A673 (cell line): ENCODE measurements around the gene MACROH2A2. TPM values are rescaled to one million over a fixed set of nuclear protein-coding genes. Genes with fewer than 3 reads are reported as not detected.

Experiments used
- Bru-seq: library from RNA; stranded (reverse); fragments of 400-500 nt; gene quantifications from one replicate; lab custom pipeline; 2021; lab: Mats Ljungman, UMichigan
- BruChase-seq, 2 experiments: library from RNA; stranded (reverse); fragments of 400-500 nt; gene quantifications; one replicate each; lab custom pipeline; 2021; lab: Mats Ljungman, UMichigan
- BruUV-seq: library from RNA; stranded (reverse); fragments of 400-500 nt; replicated peaks from 2 replicates; lab custom pipeline; 2021; lab: Mats Ljungman, UMichigan
- CTCF ChIA-PET: fragments of 300-600 bp; sonication (Branson Sonifier 250); formaldehyde crosslinking; loops from one replicate; lab custom pipeline; 2022; ENCODE audit warnings: antibody characterized with exemption; lab: Charles Lee
- POLR2A ChIA-PET: fragments of 300-600 bp; sonication (Branson Sonifier 250); formaldehyde crosslinking; loops from one replicate; lab custom pipeline; 2022; ENCODE audit warnings: antibody characterized with exemption; ENCODE audit not compliant: low non-redundant PET; lab: Charles Lee
- DNase-seq: peaks from one replicate; pipeline ENCODE4 v3.0.0-alpha.2; 2015; ENCODE audit warnings: low spot score
- H3K27ac ChIP-seq: fragments of 200-600 bp; sonication (generic); 2 replicates; pipeline ENCODE4 v1.5.1; 2016; ENCODE audit warnings: mixed run types, low read depth, mild to moderate bottlenecking, mixed read lengths, antibody characterized with exemption, low read length; ENCODE audit not compliant: poor library complexity, severe bottlenecking
- H3K27me3 ChIP-seq: fragments of 200-600 bp; sonication (generic); replicated peaks from 2 replicates; pipeline ENCODE4 v1.6.1; 2017; ENCODE audit warnings: mixed run types, low read depth, mild to moderate bottlenecking, mixed read lengths, antibody characterized with exemption, low read length; ENCODE audit not compliant: insufficient read depth, poor library complexity
- H3K36me3 ChIP-seq: fragments of 200-600 bp; sonication (generic); 2 replicates; pipeline ENCODE4 v1.6.1; 2016; ENCODE audit warnings: mixed run types, mild to moderate bottlenecking, mixed read lengths, antibody characterized with exemption, low read length; ENCODE audit not compliant: insufficient read depth, poor library complexity, severe bottlenecking
- H3K4me1 ChIP-seq: fragments of 200-600 bp; sonication (generic); 2 replicates; pipeline ENCODE4 v1.6.1; 2017; ENCODE audit warnings: mixed run types, mild to moderate bottlenecking, mixed read lengths, antibody characterized with exemption, low read length; ENCODE audit not compliant: insufficient read depth, poor library complexity, severe bottlenecking
- H3K4me3 ChIP-seq: fragments of 200-600 bp; sonication (generic); 2 replicates; pipeline ENCODE4 v1.5.1; 2016; ENCODE audit warnings: low read depth, mixed run types, mild to moderate bottlenecking, mixed read lengths, low read length; ENCODE audit not compliant: poor library complexity, severe bottlenecking
- H3K9me3 ChIP-seq: fragments of 200-600 bp; sonication (generic); 2 replicates; pipeline ENCODE4 v1.6.1; 2016; ENCODE audit warnings: mixed run types, low read depth, mild to moderate bottlenecking, mixed read lengths, antibody characterized with exemption, low read length; ENCODE audit not compliant: poor library complexity, severe bottlenecking
- EZH2 ChIP-seq: fragments of 200-600 bp; sonication (generic); IDR thresholded peaks from 2 replicates; pipeline ENCODE4 v1.6.1; 2017; ENCODE audit warnings: borderline replicate concordance, low read depth, mild to moderate bottlenecking, mixed read lengths, antibody characterized with exemption, low read length; ENCODE audit not compliant: poor library complexity, severe bottlenecking
- intact Hi-C: fragments of 100-400 bp; cut with micrococcal nuclease; formaldehyde crosslinking; loops from one replicate; pipeline ENCODE4 v1.10.0; 2022; ENCODE audit not compliant: unreplicated experiment
- long read RNA-seq: library from polyadenylated mRNA; stranded (forward); transcript quantifications from one replicate; pipeline ENCODE4 v2.0.0, GENCODE V29; 2022
- total RNA-seq: library from RNA; stranded (reverse); gene quantifications from 2 replicates; pipeline ENCODE4 v1.2.3, GENCODE V29; 2021
- TF ChIP-seq, protein P1 (sequence below): fragments of 300-800, 200-600 bp; sonication (generic); conservative IDR thresholded peaks from 2 replicates; pipeline ENCODE4 v1.5.1; 2017; ENCODE audit warnings: low read depth, mild to moderate bottlenecking, antibody characterized with exemption, low read length, moderate library complexity, mixed read lengths

Gene MACROH2A2
- total RNA-seq (301 and 326 TPM in 2 replicates), Bru-seq, nascent RNA (percentile 98 among the genes with signal in this experiment), BruChase-seq, experiment 1, labeled RNA remaining after a 2-hour chase (percentile 94 among the genes with signal in this experiment), BruChase-seq, experiment 2, labeled RNA remaining after a 6-hour chase (percentile 95 among the genes with signal in this experiment)
- long read RNA-seq, transcript H2AFY2-201 (9 exons, 1,980 nt) = major isoform, 1,015 of 1,109 reads
- long read RNA-seq, partial matches to known transcripts = 35 of 1,109 reads
- long read RNA-seq, other reads (novel, unspliced or antisense) = 59 of 1,109 reads

DNA sequence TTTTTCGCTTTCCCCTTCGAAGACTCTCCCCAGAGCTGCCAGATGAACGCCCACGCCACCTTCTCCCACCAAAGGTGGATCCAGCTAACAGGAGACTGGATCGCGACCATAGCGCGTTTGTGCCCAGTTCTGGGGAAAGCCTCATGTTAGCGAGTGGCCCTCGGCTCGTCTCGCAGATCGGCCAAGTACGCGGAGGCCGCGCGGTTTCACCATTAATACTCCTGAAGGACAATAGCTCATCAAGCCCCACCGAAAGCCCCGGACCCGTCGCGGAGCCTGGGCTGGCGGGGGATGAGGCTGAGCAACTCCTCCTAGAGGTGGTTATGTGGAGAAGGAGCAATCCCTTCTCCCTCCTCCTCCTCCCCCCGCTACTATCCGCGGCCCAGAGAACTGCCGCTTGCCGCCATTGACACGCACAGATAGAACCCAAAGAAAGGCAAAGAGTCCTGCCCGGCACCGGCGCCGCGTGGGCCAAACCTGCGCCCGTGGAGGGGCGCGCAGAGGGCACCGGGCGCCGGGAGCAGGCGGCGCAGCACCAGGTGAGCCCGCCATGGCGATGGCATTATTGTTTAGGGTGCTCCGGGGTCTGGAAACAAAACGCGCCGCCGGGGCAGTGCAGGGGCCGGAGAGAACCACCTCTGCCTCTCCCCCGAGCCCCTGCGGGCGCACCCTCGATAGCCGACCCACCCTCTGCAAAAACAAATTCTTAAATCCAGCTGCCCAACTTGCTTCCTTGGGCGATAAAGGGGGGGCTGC lies at the start of gene MACROH2A2:
TSS of gene MACROH2A2 (plus strand) at position 385 of the 756 bp plus-strand sequence. CDS start 22,813 bp downstream, outside the sequence.
- peak; percentile 93 for DNase-seq
- intact Hi-C loops = loop anchor here (5.0 kb wide), 2 partner anchors 80 to 95 kb away; partner anchors contain the start of gene TYSND1
- Histone ChIP-seq H3K9me3 (no peaks in the 10 kb centered on the region), H3K4me3 (peak within 1 kb of the TSS; percentile 87), H3K4me1 (peaks cover 78% of the 10 kb centered on the region), H3K36me3 (peaks cover 2% of the 10 kb centered on the region), H3K27ac (peak within 1 kb of the TSS; percentile 100), H3K27me3 (no peaks in the 10 kb centered on the region)
- POLR2A ChIA-PET = interaction anchor here (0.7 to 1.0 kb wide), 2 partner anchors 117 to 892 kb away, joined by 3 to 5 read pairs; partner anchors contain the start of gene SAR1A
- TF ChIP-seq EZH2 = no peak
- TF ChIP-seq, protein P1, sequence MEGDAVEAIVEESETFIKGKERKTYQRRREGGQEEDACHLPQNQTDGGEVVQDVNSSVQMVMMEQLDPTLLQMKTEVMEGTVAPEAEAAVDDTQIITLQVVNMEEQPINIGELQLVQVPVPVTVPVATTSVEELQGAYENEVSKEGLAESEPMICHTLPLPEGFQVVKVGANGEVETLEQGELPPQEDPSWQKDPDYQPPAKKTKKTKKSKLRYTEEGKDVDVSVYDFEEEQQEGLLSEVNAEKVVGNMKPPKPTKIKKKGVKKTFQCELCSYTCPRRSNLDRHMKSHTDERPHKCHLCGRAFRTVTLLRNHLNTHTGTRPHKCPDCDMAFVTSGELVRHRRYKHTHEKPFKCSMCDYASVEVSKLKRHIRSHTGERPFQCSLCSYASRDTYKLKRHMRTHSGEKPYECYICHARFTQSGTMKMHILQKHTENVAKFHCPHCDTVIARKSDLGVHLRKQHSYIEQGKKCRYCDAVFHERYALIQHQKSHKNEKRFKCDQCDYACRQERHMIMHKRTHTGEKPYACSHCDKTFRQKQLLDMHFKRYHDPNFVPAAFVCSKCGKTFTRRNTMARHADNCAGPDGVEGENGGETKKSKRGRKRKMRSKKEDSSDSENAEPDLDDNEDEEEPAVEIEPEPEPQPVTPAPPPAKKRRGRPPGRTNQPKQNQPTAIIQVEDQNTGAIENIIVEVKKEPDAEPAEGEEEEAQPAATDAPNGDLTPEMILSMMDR = peak; percentile 56
- CTCF ChIA-PET = interaction anchor here (0.6 kb wide), 1 partner anchor 545 kb away, joined by 6 read pairs; no protein-coding TSS in a partner anchor
- BruUV-seq = no TSS peak

DNA sequence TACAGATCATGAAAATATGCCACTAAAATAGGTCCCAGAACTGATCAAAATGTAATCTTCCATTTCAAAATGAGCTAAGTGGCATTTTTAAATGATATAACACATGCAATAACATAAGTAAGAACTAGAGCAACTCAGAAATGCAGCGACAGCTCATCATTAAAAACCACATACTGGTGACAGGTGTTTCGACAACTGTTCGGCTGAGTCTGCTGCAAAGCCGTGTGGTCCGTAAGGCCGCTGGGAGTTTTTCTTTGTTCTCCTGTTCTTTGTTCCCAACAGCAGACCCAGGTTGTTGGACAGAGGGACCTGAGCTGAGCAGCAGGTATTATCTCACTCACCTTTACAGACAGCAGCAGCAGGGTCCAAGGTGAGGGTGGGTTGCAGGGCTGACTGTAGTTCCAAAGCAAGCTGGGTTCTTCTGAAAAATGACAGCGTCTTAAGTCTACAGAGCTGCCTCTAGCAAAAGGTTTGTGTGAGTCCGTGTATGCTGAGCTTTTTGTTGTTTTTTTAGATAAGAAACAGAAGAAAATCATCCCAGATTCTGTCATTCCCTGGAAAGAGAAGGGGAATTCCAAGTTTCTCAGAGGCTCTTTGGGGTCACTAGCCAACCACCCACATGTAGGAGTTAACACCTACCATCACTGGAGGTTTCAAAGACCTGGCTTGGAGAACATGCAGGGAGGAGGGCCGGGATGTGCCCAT lies 45.4 kb upstream of the MACROH2A2 start:
- no peaks in the 10 kb centered on the region for H3K9me3 ChIP-seq
- no peaks in the 10 kb centered on the region for H3K27me3 ChIP-seq
- H3K4me3 ChIP-seq = no peak overlapping the region
- no peak overlapping the region for H3K27ac ChIP-seq
- no TSS peak for BruUV-seq
- no peaks in the 10 kb centered on the region for H3K4me1 ChIP-seq
- CTCF ChIA-PET = no interaction called here
- no peak for TF ChIP-seq EZH2
- TF ChIP-seq, protein P1 = no peak
- DNase-seq = no peak
- no peaks in the 10 kb centered on the region for H3K36me3 ChIP-seq
- intact Hi-C loops = no loop called here
- POLR2A ChIA-PET = no interaction called here

DNA sequence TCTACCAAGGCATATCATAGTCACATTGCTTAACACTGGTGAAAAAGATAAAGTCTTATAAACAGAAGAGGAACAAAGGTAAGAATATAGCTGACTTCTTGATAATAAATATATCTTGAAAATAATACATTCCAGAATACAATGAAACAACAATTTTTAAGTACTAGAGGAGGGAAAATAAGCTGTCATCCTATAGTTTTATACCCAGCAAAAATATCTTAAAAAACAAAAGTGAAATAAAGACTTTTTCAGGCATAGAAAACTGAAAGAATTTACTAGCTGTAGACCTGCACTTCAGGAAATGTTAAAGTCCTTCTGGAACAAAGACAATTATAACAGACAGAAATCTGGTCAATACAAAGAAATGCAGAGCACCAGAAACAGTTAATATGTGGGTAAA lies 21.4 kb upstream of the MACROH2A2 start:
- CTCF ChIA-PET = no interaction called here
- no TSS peak for BruUV-seq
- peaks cover 34% of the 10 kb centered on the region for H3K4me1 ChIP-seq
- H3K9me3 ChIP-seq = peaks cover 30% of the 10 kb centered on the region
- no peak overlapping the region for H3K4me3 ChIP-seq
- H3K27ac ChIP-seq = no peak overlapping the region
- no peaks in the 10 kb centered on the region for H3K27me3 ChIP-seq
- H3K36me3 ChIP-seq = no peaks in the 10 kb centered on the region
- TF ChIP-seq, protein P1 = no peak
- TF ChIP-seq EZH2 = no peak
- DNase-seq = no peak
- POLR2A ChIA-PET = no interaction called here
- intact Hi-C loops = no loop called here
